ENCODE data around the gene NKD2.
"Not testable (repeated sequence)": the region's sequence is repeated elsewhere in the genome, so short reads cannot be mapped to it uniquely, and the experiment has no call there.

NKD2 gene

DNA sequence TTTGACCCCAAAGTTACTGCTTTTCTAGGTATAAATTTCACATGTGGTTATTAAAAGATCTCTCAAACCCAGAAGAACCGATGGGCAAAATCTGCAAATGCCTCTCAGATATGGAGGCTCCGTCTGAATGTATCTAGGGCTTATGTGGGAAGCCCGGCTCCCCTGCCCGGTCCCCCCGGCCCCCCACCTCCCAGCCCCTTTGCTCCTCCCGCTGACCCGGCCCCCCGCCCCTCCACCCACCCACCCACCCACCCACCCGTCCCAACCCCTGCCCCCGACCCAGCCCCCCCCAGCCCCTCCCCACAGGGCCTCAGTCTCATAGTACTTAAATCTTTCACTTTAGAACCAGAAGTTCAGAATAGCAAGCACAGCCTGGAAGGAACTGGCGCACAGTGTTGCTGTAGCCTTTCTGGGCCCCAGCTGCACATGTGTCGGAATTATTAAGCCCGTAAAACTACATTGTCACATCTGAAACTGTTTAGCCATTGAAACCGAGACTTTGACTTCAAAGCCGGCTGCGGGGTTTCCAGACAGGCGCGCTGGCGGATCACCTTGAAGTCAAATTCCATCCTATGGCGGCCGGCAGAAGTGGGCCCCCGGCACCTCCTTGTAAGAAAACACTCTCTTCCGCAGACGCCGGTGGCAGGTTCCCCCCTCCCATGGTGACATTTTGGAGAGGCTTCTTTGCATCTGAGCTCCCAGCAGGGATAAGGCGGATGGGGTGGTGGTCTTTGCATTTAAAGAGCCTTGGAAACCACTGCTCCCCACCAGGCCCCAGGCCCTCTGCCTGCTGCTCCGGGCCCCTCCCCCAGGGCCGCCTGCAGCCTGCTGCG is 12.8 kb downstream of the NKD2 start:
- TF ChIP-seq CTCF (IDR thresholded peaks at IDR 0.05; ENCODE audit: insufficient read depth, low read depth, low read length, missing control alignments) = no peak
- no peak for DNase-seq (ENCODE audit: low read depth)
- no peak overlapping the region for H3K4me3 ChIP-seq (ENCODE audit: low read length)

GRCh38 chr5:1021969-1022336 is 13.4 kb downstream of the NKD2 start:
- not testable (repeated sequence) for DNase-seq (ENCODE audit: low read depth); H3K4me3 ChIP-seq (ENCODE audit: low read length)

DNA sequence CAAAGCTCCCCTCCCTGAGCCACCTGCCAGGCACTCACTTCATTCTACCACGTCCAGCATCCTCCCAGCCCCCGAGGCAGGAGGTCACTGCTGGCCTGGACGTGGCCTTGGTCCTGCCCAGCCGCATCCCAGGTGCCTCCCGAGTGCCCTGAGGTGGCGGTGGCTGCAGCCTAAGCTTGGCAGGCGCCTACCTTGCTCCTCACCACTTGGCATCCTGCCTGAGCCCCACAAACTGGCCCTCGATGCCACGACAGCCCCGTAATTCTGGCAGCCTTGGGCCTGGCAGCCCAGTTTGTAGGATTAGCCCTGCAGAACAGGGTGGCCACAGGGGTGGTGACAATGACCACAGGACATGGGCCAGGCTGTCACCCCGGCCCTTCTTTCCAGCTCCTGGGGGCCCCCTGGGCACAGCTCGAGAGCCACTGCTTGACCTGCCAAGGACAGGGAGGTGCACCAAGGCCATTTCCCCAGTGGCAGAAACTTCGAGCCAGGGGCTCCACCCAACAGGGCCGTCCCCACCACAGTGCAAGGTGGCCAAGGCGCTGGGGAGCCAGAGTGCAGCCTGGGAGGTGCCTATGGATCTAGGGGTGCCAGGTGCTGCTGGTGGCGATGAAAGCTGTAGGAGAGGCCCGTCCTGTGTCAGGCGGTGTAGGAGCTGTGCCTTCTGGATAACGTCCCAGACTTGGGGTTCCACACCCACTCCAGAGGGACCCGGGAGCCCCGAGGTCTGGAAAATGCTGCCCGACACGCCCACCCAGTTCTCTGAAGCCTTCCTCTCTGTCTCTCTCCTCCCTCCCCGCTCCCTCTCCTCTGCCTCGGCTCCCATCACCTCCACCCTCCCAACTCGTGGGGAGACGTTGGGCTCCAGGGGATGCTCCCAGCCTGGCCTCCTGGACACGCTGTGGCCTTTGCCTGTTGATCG is 18.4 kb downstream of the NKD2 start:
- TF ChIP-seq CTCF (IDR thresholded peaks at IDR 0.05; ENCODE audit: insufficient read depth, low read depth, low read length, missing control alignments) = no peak

GRCh38 chr5:1027631-1028441 is 19.2 kb downstream of the NKD2 start:
- TF ChIP-seq CTCF (IDR thresholded peaks at IDR 0.05; ENCODE audit: insufficient read depth, low read depth, low read length, missing control alignments) = no peak
- no peak overlapping the region for H3K4me3 ChIP-seq (ENCODE audit: low read length)
- DNase-seq (ENCODE audit: low read depth) = no peak

More for the DNA sequence above, 18.4 kb downstream of the NKD2 start:
- DNase-seq (ENCODE audit: low read depth) = no peak
- H3K4me3 ChIP-seq (ENCODE audit: low read length) = no peak overlapping the region

DNA sequence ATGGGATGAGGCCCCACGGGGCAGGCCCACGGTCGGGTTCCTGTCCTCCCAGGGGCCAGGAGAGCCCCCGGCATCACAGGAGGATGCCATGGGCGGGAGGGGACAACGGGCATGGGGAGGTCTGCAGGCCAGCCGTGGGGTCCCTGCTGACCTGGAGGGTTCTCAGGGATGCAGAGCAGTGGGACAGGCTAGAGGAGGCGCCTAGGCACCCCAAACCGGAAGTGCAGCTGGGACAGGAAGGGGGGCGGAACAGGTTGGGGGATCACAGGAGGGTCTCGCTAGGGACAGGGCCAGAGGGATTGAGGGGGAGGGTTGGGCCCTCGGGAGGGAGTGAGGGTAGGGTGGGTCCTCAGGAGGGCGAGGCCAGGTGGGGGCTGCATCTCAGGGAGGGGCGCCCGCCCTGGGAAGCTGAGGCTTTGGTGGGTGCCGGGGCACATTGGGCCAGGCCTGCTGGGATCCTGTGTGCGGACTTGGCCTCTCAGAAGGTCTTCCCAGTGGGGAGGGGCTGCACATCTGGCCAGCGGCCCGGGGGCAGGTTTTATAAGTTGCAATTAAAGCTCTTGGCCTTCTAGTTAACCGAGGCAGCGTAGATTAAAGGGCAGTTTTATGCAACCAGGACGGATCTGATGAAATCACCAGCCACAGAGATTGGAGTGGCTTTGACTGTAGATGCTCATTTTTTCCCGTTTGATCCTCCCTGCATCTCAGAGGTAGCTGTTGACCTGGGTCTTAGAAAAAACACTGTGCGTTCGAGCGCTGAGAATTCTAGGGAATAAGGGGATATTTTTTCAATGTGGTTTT is 20.1 kb downstream of the NKD2 start:
- DNase-seq (ENCODE audit: low read depth) = no peak
- no peak overlapping the region for H3K4me3 ChIP-seq (ENCODE audit: low read length)
- no peak for TF ChIP-seq CTCF (IDR thresholded peaks at IDR 0.05; ENCODE audit: insufficient read depth, low read depth, low read length, missing control alignments)

DNA sequence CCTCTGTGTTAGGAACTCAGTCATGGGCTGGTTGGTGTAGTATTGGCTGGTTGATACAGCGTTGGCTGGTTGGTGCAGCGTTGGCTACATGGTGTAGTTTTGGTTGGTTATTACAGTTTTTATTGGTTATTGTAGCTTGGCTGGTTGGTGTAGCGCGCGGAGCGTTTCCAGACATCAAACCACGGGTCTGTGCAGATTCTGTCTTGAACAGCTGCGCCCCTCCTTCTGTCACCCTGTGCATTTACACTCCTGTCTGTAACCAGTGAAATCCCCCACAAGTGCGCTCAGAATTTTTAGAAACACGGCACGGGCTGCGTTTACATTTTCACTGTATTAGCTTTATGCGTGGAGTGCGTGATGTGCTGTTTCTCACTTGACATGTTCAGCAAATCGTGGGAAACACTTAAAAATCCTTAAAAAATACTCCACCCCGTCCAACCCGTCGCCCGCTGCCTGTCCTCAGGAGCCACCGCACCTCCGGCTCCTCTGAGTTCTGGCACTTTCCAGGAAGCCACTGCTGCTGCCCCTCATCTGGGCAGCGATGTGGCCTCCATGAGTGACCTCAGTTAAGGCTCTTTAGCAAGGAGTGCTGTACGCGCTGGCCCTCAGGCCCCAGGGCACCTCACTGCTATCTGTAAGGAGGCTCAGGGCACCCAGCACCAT is 20.8 kb downstream of the NKD2 start:
- H3K4me3 ChIP-seq (ENCODE audit: low read length) = no peak overlapping the region
- no peak for TF ChIP-seq CTCF (IDR thresholded peaks at IDR 0.05; ENCODE audit: insufficient read depth, low read depth, low read length, missing control alignments)

More for the DNA sequence above, 20.8 kb downstream of the NKD2 start:
- no peak for DNase-seq (ENCODE audit: low read depth)

All from epithelial cell of esophagus (primary cell).